HG03432 (cell line): ENCODE data around the gene CUL1.
"Not testable (repeated sequence)": the region's sequence is repeated elsewhere in the genome, so short reads cannot be mapped to it uniquely, and the experiment has no call there.

Experiments used
- ATAC-seq: cut with Tn5 transposase; IDR thresholded peaks from one replicate; pipeline ENCODE4 v1.9.1; 2021; ENCODE audit warnings: mild to moderate bottlenecking, moderate library complexity; ENCODE audit not compliant: unreplicated experiment

Gene CUL1

GRCh38 chr7:148696787-148697186 is 1.9 kb upstream of the CUL1 start:
- no peak for ATAC-seq

GRCh38 chr7:148697256-148698006 is 1.3 kb upstream of the CUL1 start:
- no peak for ATAC-seq

- ATAC-seq = peak; percentile 3
Measured at GRCh38 chr7:148698007-148698396, 701 bp upstream of the CUL1 start.

- peak; percentile 43 for ATAC-seq
Measured at GRCh38 chr7:148699024-148699781, 500 bp downstream of the CUL1 start.

- no peak for ATAC-seq
Measured at GRCh38 chr7:148699782-148700629, 1.3 kb downstream of the CUL1 start.

GRCh38 chr7:148700661-148701064 is 2.0 kb downstream of the CUL1 start:
- ATAC-seq = no peak

GRCh38 chr7:148701414-148701813 is 2.7 kb downstream of the CUL1 start:
- no peak for ATAC-seq

GRCh38 chr7:148702876-148703670 is 4.4 kb downstream of the CUL1 start:
- no peak for ATAC-seq

- not testable (repeated sequence) for ATAC-seq
Measured at GRCh38 chr7:148703671-148703962, 4.9 kb downstream of the CUL1 start.

- no peak for ATAC-seq
Measured at GRCh38 chr7:148704189-148704588, 5.5 kb downstream of the CUL1 start.

- ATAC-seq = no peak
Measured at GRCh38 chr7:148704970-148705369, 6.3 kb downstream of the CUL1 start.

- ATAC-seq = no peak
Measured at GRCh38 chr7:148706368-148706767, 7.7 kb downstream of the CUL1 start.

- ATAC-seq = no peak
Measured at GRCh38 chr7:148708026-148708885, 9.6 kb downstream of the CUL1 start.

- no peak for ATAC-seq
Measured at GRCh38 chr7:148709014-148709413, 10.3 kb downstream of the CUL1 start.

- not testable (repeated sequence) for ATAC-seq
Measured at GRCh38 chr7:148710426-148710825, 11.7 kb downstream of the CUL1 start.

GRCh38 chr7:148711191-148712102 is 12.7 kb downstream of the CUL1 start:
- ATAC-seq = no peak

- peak; percentile 63 for ATAC-seq
Measured at GRCh38 chr7:148712678-148713329, 14.1 kb downstream of the CUL1 start.

- no peak for ATAC-seq
Measured at GRCh38 chr7:148714498-148714897, 15.8 kb downstream of the CUL1 start.
